HG02938 (cell line): ENCODE measurements around the gene ZEB2.

Experiments used
- ATAC-seq: cut with Tn5 transposase; IDR thresholded peaks from one replicate; pipeline ENCODE4 v1.9.1; 2021; ENCODE audit warnings: mild to moderate bottlenecking, moderate library complexity; ENCODE audit not compliant: unreplicated experiment

Gene ZEB2

DNA sequence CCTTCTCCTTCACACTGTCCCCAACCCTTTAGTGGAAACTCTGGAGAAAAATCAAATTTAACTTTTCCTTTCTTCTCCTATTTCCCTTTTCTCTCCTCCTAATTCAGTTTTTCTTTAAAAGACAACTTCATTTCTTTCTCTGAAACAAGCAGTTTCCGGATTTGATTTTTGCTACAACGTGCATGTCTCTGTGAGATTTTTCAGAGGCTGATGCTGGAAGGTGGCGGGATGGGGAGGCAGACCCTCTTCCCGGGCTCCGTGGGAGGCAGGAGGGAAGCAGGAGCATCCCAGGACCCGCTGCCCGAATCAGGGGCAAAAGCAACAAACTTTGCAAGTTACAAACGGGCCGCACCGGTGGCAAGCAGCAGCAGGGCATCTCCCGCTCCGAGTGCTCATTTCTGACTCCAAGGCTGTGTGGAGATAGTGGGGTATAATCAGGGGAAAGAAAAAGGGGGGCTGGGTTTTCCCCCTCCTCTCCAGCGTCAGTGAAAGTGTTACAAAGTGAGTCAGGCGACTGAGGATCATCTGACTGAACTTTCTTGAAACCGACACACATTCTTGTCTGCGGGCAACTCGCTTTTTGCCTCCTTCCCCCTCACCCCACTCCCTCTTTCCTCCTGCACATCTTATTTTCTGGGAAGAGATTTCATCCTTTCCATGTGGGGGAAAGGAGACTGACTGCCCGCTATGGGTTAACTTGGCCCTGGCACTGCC, 6.4 kb downstream of the ZEB2 start:
- ATAC-seq: no peak

DNA sequence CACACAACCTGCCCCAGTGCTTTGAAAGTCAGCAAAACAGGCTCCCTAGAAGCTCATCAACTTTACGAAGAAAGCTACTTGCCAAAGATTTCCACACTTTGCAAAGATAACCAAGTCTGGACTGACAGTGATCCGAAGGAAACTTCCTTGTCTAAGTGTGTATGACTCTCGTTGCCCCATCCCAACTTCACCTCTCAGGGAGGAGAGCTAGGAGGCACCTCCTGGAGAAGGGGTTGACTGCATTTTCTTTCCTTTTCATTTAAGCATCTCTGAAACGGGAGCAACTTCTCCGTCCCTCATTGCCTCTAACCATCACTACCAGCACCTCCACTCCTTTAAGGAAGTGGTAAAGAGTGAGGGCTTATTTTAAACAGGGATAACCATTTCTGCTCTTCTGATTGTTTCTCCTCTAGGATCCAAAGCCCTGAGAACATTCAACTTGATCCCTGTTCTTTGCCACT, 7.0 kb downstream of the ZEB2 start:
- ATAC-seq: no peak

DNA sequence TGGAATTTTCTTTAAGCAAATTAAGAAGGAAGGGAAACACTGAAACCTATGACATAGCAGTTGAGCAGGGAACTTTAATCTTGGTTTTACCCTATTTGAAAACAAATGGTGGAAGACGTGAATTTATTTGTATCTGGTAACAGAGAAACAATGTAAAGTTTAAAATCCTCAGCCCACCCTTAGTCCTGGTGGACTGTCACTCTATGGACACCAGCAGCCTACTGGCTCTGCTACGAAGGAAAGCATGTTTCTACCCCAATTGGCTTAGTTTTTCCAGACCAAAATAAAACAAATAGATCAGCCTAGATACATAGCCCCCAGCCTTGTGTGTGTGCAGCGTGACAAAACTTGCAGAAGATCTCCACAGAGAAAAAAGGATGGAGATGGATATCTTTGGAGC, 7.4 kb downstream of the ZEB2 start:
- ATAC-seq: no peak

DNA sequence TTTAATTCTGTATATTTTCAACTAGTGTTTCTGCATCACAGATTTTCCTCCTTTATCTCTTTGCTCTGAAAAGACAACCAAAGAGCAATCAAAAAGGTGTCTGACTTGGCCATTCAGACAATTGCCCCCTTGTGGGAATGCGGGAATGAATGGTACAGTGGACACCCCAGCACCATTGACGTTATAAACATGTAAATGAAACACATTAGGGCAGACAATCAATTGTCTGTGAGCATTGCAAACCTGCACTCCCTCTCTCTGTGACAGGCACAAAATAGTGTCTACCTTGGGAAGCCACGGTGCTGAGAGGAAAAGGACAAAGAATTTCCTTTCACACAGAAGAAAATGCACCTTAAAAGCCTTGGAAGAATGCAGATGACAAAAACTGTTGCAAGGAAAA, 8.0 kb downstream of the ZEB2 start:
- ATAC-seq: no peak

DNA sequence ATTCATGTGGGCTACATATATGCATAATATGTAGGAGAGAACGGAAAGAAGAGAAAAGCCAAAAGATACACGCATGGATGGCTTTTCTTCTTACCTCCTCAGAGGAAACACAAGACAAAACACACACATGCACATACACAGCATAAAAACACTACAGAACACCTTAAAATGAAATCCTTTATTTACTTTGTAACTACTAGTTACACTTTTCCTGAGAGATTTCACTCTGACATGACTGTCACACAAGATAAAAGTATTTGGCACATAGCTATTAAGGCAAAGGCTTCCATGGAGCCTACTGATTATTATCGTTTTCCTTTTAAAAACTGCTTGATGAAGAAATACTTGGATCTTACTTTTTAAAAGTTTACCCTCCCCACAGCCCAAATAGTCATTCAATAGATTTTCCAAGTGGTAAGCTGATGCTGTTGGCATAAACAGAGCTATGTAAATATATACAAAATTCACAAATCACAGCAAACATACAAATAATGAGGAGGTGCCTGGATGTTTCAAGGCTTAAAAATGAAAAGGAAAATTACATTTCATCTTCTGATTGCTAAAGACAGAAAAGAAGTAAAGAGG, 8.6 kb downstream of the ZEB2 start:
- ATAC-seq: no peak

DNA sequence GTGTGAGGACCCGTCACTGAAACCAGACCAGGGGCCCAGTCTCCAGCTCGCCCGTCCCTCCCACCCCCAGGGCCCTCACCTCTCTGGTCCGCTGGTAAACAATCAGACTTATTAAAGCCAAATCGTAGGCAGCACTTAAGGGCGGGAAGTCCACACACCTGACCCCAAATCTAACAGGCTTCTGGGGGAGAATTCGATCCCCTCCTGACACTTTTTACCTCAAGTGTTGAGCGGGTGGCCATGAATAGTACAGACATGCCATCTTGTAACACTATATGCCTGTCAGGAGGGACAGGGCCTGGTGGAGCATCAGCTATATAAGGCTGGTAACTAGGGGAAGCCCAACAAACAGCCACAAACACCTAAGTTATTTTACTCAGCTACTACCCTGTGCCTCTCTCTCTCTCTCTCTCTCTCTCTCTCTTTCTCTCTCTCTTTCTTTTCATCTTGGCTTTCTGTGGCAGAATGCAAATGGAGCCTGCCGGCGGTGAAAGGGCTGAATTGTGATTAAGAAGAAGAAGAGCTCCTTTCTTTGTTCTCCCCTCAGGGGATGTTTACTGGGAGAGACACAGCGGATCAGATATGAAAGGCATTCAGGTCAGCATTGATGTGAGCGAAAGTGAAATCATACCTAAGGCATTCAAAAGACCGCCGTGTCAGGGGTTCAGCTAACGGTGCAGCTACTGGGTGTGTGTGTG, 9.5 kb downstream of the ZEB2 start:
- ATAC-seq: peak; percentile 77

DNA sequence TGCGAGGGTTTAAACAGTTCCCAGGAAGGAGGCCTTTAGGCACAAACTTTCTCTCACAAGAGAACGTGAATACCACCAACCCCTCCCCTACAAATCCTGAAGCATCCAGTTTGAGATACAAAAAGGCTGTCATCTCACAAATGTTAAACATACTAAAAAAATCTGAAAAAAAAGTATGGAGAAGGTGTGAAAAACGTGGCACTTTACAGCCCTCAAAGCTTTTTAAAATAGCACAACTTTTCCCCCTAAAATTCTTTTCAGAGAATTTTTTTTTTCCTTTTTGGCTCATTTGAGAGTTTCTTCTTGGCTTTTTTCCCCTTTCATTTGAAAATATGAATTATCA, 10.1 kb downstream of the ZEB2 start:
- no peak for ATAC-seq

DNA sequence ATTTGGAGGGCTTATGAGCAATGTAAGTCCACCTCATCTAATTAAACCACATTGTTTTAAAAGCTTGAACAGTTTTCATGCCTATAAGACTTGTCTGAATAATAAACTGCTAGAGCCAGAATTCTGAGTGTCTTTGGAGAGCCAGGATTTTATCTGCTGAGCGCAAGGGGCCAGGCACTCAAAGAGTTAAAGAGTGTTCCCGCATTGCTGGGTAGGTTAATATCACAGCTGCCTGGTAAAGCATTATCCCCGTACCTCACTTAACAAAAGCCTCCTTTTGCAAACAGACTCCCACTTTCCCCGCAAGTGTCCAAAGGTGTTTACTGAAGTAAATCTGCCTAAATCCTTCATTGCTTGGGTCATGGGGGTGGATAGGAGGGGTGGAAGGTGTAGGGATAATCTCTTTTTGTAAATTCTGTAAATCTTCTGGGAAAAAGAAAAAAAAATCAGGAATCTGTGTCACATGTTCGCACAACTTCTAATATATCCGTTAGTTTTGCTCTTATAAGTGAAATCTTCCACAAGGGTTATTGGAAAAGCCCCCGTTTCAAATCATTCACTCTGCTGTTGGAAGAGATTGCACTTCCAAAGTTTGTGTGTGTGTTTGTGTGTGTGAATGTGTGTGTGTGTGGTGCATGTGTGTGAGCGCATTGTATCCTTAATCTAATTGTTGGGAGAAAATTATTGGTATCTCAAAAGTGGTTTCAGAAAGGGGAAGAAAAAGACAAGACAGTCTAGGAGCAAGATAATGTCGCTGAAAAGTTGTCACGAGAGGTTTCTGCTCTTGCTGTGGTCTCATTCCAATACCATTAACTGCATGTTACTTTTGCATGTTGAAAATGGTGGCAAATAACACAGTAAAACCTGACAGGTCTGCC, 10.7 kb downstream of the ZEB2 start:
- no peak for ATAC-seq

DNA sequence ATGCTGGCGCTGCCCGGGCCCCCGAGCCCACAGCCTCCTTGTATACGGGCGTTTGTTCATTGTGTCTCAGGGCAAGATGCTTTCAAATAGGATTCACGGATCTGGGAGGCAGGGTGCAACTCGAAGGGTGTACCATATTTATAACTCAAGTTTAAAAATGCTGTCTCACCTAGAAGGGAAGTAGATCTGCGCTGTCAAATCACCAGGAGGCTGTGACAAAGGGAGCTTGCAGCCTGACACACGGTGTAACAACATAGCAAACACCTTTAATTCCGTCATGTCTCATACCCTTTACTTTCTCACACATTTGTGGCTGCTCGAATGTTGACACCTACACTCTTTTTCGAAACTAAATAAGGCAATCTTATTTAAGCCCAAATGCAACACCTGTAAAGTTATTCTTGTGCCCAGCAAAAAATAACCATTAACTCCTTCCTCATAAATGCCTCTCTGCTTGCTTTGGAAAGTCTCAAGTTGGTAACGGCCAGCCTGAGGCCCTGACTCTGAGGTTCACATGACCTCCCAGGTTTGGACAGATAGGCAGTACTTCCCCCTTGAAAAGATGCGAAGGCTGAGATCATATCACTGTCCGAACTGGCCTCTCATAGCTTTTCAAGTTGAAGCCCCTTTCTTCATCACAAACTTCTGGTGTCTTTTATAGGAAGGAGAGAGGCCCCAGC, 11.6 kb downstream of the ZEB2 start:
- no peak for ATAC-seq

DNA sequence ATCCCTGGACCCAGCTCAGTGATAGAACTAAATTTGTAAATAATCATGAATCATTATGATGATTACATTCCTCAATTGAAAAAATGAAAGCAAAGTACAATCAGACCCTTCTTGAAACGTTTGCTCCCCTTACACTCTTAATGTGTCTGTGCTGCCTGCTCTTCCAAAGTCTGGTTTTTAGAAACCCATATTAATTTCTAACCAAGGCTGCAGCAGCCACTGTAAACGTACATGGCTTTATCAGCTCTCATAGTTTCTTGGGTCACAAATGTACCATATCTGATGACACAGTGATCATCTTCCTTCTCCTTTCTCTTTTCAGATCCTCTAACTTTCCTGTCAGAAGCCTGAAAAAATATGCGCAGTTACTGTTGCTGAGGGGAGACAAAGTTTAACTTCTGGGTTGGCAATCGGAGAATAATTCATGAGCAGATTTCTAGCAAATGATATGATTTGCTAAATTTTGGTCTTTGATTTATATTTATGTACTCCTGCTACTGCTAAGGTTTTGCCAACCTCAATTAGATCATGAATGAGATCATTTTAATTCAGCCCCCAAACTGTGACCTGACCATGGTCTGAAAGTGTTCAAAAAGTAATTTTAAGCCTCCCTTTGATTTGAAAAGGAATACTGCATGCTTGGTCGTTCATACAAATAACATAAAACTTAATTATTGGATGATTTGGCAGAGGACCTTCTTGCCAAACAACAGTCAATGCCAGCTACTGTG, 12.3 kb downstream of the ZEB2 start:
- no peak for ATAC-seq

DNA sequence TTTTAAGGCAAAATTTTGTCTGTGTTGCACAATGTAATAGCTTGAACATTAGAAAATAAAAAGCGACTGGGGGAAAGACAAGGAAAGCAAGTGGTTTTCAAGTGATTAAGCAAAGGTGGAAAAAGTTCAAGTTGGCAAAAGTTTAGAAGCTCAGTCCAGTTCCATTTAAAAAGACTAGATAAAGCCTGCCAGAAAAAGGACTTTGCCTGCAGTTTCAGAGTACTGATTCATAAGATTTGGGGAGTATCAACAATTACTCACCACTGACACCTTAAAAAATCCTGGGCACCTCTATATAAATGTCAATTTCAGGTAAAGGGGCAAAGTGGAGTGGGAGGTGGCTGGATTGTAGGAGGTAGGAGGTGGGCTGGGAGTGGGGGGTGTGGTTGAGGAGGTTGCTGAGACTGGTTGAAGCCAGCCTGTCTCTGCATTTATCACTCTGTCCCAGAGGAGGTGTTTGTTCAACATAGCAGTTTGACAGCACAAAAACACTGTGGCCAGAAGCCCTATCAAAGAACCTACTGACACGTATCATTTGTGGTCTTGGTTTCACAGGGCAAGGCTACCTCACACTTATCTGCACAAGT, 14.6 kb downstream of the ZEB2 start:
- no peak for ATAC-seq

DNA sequence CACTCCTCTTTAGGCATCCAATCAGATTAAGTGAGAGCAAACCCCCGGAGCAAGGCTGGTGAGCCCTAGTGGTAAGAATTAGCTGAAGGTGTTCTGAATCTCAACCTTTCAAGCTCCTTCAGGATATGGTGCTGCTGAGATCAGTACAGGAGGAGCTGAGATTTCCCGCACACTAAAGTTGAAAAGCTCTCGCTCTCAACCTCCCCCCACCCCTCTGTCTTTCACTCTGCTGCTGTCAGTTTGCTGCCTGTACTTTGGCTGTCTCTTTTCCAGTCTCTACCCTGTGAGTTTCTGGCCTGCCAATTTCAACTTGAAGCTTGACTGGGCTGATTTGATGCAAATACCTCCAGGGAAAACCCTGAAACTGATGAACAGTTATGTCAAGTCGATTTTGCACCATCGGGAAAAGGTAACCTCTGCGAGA, 15.7 kb downstream of the ZEB2 start:
- ATAC-seq: no peak

DNA sequence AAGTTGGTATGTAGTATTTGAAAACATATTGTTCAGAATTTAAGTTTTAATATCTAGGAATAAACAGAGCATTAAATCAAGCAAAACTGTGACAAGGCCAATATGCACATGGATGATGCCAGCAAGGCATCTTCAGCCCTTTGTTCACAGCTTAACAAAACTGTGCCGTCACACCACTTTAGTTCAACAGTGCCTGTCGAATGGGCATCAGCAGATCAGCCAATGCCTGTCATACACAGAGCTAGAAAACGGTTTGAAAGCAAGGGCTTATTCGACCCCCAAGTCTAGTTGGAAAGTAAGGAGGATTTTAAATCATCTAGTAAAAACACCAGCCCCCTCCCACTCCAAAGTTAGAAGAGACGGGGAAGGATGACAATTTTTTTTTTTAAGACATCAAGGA, 16.7 kb downstream of the ZEB2 start:
- no peak for ATAC-seq

DNA sequence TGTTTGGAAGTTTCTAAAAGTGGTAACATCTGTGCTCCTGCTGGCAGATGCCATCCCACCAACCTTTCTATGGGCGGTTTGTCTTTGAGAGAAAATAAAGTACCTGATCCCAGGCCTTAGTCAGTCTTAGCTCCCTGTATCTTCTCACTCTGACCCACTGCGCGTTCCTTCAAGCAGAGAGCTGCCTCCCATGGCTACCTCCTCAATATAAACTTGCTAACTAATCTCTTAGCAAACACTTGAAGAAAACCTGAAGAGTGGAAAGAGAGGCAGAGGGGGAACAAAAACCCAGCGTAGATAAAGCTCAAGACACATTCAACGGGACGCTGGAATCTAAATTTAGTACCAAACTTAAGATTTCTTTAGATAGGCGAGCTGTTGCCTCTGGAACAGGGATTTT, 17.6 kb downstream of the ZEB2 start:
- no peak for ATAC-seq

DNA sequence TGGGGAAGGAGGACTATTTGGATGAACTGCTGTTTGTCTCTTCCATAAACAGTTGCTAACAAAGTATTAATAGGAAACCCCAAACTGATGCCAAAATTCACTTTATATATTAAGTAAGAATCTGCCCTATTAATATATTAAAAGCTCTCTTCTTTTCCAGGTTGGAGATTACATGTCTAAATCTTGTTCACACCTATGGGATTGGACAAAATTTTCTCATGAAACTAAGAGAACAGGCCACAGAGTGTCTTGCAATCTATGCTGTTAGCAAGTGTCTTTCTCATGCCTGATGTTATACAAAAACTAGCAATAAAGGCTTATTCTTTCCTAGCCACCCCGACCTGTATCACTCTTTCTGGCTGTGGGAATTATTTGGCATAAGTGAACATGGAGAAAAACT, 18.3 kb downstream of the ZEB2 start:
- ATAC-seq: no peak

DNA sequence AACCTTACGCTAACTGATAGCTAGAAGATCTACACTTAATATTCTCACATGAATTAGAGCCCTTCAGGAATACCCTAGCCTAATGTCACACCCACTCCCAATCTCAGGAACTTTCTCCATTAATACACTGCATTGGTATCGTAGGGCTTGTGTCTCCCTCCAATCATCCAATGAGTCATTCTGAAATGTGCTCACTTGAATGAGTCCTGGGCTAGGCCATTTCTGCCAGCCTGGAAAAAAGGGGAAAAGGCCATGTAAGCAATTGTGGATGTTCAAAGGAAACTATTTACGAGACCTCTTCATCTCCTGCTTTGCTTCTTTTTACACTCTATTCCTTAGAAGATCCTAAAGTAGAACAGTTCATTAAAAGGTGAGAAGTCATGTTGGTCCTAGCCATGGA, 18.8 kb downstream of the ZEB2 start:
- ATAC-seq: no peak

DNA sequence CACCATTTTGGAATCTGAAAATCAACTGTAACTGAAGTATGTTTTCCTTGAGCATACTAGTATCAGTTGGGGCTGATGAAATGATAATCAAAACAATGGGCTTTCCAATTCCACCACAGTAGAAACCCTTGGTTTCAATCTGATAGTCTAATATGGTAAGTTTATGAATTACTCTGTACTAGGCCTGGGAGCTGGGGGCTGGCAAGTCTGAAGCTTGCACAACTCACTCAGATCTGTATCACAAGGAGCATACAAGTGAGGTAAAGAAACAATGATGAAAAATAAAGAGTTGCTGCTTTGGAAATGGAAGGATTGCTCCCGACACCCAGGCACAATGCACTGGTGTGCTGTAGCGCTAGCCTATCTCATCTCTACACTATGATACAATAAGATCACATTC, 19.4 kb downstream of the ZEB2 start:
- no peak for ATAC-seq

DNA sequence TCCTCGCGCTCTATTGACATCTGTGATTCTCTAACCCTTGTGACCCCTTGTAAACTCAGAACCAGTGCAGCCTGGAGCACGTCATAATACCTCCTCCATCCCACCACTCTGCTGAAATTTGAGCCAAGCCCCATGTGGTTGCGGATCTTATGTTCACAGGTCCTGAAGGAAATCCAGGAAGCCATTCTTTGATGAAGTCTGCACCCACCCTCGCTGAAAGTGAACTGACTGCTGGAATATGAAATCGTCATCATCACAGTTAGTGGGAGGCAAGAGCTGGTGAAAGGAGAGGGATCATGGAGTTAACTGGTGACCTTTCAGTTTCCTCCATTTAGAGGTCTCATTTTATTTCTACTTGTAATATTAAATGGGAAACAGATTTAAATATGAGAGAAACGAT, 21.6 kb downstream of the ZEB2 start:
- ATAC-seq: no peak

DNA sequence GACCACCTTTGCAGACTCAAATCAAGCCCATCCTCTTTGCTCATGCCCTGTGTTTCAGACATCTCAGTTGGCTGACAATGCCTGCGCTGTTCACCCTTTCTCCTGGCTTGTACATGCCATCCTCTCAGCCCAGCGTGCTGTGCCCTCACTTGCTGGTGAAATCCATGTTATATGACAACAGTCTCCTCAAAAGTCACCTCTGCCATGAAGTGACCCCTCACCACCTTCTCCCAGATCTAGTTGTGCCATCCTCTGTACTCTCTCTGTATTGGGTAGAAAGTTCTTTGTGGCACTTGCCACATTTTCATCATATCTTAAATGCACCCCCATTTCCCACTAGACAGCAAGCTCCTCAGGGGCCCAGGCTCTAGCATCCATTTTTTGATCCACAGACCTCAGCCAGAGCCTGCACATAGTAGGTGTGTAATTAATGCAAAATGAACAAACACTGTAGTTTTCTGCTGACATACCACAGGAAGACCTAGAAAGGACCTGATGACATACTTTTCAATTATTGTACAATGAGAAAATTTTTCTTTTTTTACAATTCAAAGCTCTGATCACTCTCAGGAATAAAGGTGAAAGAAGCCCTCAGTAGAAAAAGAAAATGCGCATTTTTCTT, 22.8 kb downstream of the ZEB2 start:
- no peak for ATAC-seq
